ENCODE measurements around the gene PLAAT4. TPM values are rescaled to one million over a fixed set of nuclear protein-coding genes. Genes with fewer than 3 reads are reported as not detected.
A peak's percentile ranks its signal among the peaks of the same experiment; 100 is the strongest.

The PLAAT4 gene
- total RNA-seq, 1 experiment from 2014 or later, result 0.18 TPM

GRCh38 chr11:63504933-63505586 lies 31.5 kb upstream of the PLAAT4 start:
- no peak for DNase-seq

GRCh38 chr11:63505857-63506528 lies 30.6 kb upstream of the PLAAT4 start, which contains the start of gene LGALS12:
Gene LGALS12, plus strand, starts transcription at chr11:63506084. Its CDS starts 375 bp downstream, at chr11:63506459.
- no peaks in the 10 kb centered on the region for H3K27me3 ChIP-seq
- no peaks in the 10 kb centered on the region for H3K36me3 ChIP-seq
- H3K4me1 ChIP-seq, result peaks cover 5% of the 10 kb centered on the region
- peak in 1 of 2 experiments; percentile 34 for DNase-seq
- no peak within 1 kb of the TSS for H3K4me3 ChIP-seq
- H3K27ac ChIP-seq, result no peak within 1 kb of the TSS
- H3K9me3 ChIP-seq (replicated peaks), result no peaks in the 10 kb centered on the region

More at GRCh38 chr11:63504933-63505586, 31.5 kb upstream of the PLAAT4 start:
- Histone ChIP-seq H3K4me3 (no peak overlapping the region), H3K36me3 (no peaks in the 10 kb centered on the region), H3K27ac (no peak overlapping the region), H3K9me3 (replicated peaks) (peaks cover 3% of the 10 kb centered on the region; the same call in 1 of the 2 replicates), H3K27me3 (no peaks in the 10 kb centered on the region), H3K4me1 (no peaks in the 10 kb centered on the region; the same call in none of the 2 replicates)

- no peak for DNase-seq
Measured at GRCh38 chr11:63506876-63507275, 29.7 kb upstream of the PLAAT4 start.

GRCh38 chr11:63507511-63507910 lies 29.1 kb upstream of the PLAAT4 start:
- Histone ChIP-seq H3K27me3 (no peaks in the 10 kb centered on the region), H3K36me3 (no peaks in the 10 kb centered on the region), H3K9me3 (replicated peaks) (no peaks in the 10 kb centered on the region), H3K4me1 (peaks cover 5% of the 10 kb centered on the region), H3K27ac (no peak overlapping the region), H3K4me3 (no peak overlapping the region)
- DNase-seq, result no peak

More at GRCh38 chr11:63506876-63507275, 29.7 kb upstream of the PLAAT4 start:
- no peak overlapping the region for H3K4me3 ChIP-seq
- H3K36me3 ChIP-seq, result no peaks in the 10 kb centered on the region
- H3K27ac ChIP-seq, result no peak overlapping the region
- peaks cover 5% of the 10 kb centered on the region for H3K4me1 ChIP-seq
- H3K9me3 ChIP-seq (replicated peaks), result no peaks in the 10 kb centered on the region
- no peaks in the 10 kb centered on the region for H3K27me3 ChIP-seq

- DNase-seq, result peak in 1 of 2 experiments; percentile 54
- H3K4me3 ChIP-seq, result no peak overlapping the region
- H3K36me3 ChIP-seq, result no peaks in the 10 kb centered on the region
- no peak overlapping the region for H3K27ac ChIP-seq
- no peaks in the 10 kb centered on the region for H3K9me3 ChIP-seq (replicated peaks)
- H3K27me3 ChIP-seq, result no peaks in the 10 kb centered on the region
- peaks cover 5% of the 10 kb centered on the region for H3K4me1 ChIP-seq
Measured at GRCh38 chr11:63508009-63508408, 28.6 kb upstream of the PLAAT4 start.

GRCh38 chr11:63508745-63509144 lies 27.9 kb upstream of the PLAAT4 start:
- H3K4me3 ChIP-seq, result no peak overlapping the region
- H3K27ac ChIP-seq, result no peak overlapping the region
- DNase-seq, result no peak
- no peaks in the 10 kb centered on the region for H3K27me3 ChIP-seq
- no peaks in the 10 kb centered on the region for H3K9me3 ChIP-seq (replicated peaks)
- no peaks in the 10 kb centered on the region for H3K36me3 ChIP-seq
- H3K4me1 ChIP-seq, result peaks cover 5% of the 10 kb centered on the region

GRCh38 chr11:63510360-63511047 lies 26.1 kb upstream of the PLAAT4 start:
- no peaks in the 10 kb centered on the region for H3K36me3 ChIP-seq
- peak overlapping the region; percentile 29; the same call in 1 of the 2 replicates for H3K27ac ChIP-seq

GRCh38 chr11:63511048-63511748 lies 25.4 kb upstream of the PLAAT4 start:
- Histone ChIP-seq H3K4me3 (no peak overlapping the region), H3K9me3 (replicated peaks) (no peaks in the 10 kb centered on the region), H3K36me3 (no peaks in the 10 kb centered on the region), H3K27ac (peak overlapping the region; percentile 29; the same call in 1 of the 2 replicates), H3K27me3 (no peaks in the 10 kb centered on the region), H3K4me1 (peaks cover 5% of the 10 kb centered on the region)
- no peak for DNase-seq

More at GRCh38 chr11:63510360-63511047, 26.1 kb upstream of the PLAAT4 start:
- peaks cover 5% of the 10 kb centered on the region for H3K4me1 ChIP-seq
- no peak overlapping the region for H3K4me3 ChIP-seq
- peak; percentile 45 to 53 for DNase-seq
- H3K27me3 ChIP-seq, result no peaks in the 10 kb centered on the region
- H3K9me3 ChIP-seq (replicated peaks), result no peaks in the 10 kb centered on the region

- H3K4me3 ChIP-seq, result no peak overlapping the region
- no peaks in the 10 kb centered on the region for H3K9me3 ChIP-seq (replicated peaks)
- H3K27ac ChIP-seq, result no peak overlapping the region
- peaks cover 5% of the 10 kb centered on the region for H3K4me1 ChIP-seq
- no peaks in the 10 kb centered on the region for H3K36me3 ChIP-seq
- no peak for DNase-seq
- H3K27me3 ChIP-seq, result no peaks in the 10 kb centered on the region
Measured at GRCh38 chr11:63512816-63513215, 23.8 kb upstream of the PLAAT4 start.

- Histone ChIP-seq H3K9me3 (replicated peaks) (no peaks in the 10 kb centered on the region), H3K36me3 (no peaks in the 10 kb centered on the region), H3K27me3 (no peaks in the 10 kb centered on the region), H3K4me1 (peaks cover 6% of the 10 kb centered on the region; the same call in 1 of the 2 replicates), H3K4me3 (no peak overlapping the region), H3K27ac (no peak overlapping the region)
- no peak for DNase-seq
Measured at GRCh38 chr11:63516109-63516508, 20.5 kb upstream of the PLAAT4 start.

GRCh38 chr11:63517156-63517555 lies 19.5 kb upstream of the PLAAT4 start:
- no peak for DNase-seq
- Histone ChIP-seq H3K27me3 (no peaks in the 10 kb centered on the region), H3K4me1 (peaks cover 6% of the 10 kb centered on the region; the same call in 1 of the 2 replicates), H3K9me3 (replicated peaks) (no peaks in the 10 kb centered on the region), H3K4me3 (no peak overlapping the region), H3K27ac (no peak overlapping the region), H3K36me3 (no peaks in the 10 kb centered on the region)

- Histone ChIP-seq H3K9me3 (replicated peaks) (no peaks in the 10 kb centered on the region), H3K4me1 (peaks cover 6% of the 10 kb centered on the region; the same call in 1 of the 2 replicates), H3K27ac (no peak overlapping the region), H3K4me3 (no peak overlapping the region), H3K36me3 (no peaks in the 10 kb centered on the region), H3K27me3 (no peaks in the 10 kb centered on the region)
- DNase-seq, result peak in 1 of 2 experiments; percentile 43
Measured at GRCh38 chr11:63518548-63518947, 18.1 kb upstream of the PLAAT4 start.

- no peaks in the 10 kb centered on the region for H3K9me3 ChIP-seq (replicated peaks)
- no peak for DNase-seq
Measured at GRCh38 chr11:63520606-63521170, 15.9 kb upstream of the PLAAT4 start.

GRCh38 chr11:63521896-63522295 lies 14.7 kb upstream of the PLAAT4 start:
- Histone ChIP-seq H3K27ac (no peak overlapping the region), H3K4me3 (no peak overlapping the region), H3K4me1 (peaks cover 6% of the 10 kb centered on the region; the same call in 1 of the 2 replicates), H3K27me3 (no peaks in the 10 kb centered on the region), H3K36me3 (no peaks in the 10 kb centered on the region), H3K9me3 (replicated peaks) (no peaks in the 10 kb centered on the region)
- no peak for DNase-seq

More at GRCh38 chr11:63520606-63521170, 15.9 kb upstream of the PLAAT4 start:
- peaks cover 6% of the 10 kb centered on the region; the same call in 1 of the 2 replicates for H3K4me1 ChIP-seq
- H3K36me3 ChIP-seq, result no peaks in the 10 kb centered on the region
- H3K27me3 ChIP-seq, result no peaks in the 10 kb centered on the region
- H3K27ac ChIP-seq, result no peak overlapping the region
- no peak overlapping the region for H3K4me3 ChIP-seq

Data from SJCRH30 (cell line).